ENCODE results near the gene FAM171A2.

- no peak for TF ChIP-seq POLR2AphosphoS5 (IDR thresholded peaks at IDR 0.05; ENCODE audit: low read depth, low read length)
- TF ChIP-seq, protein P1, sequence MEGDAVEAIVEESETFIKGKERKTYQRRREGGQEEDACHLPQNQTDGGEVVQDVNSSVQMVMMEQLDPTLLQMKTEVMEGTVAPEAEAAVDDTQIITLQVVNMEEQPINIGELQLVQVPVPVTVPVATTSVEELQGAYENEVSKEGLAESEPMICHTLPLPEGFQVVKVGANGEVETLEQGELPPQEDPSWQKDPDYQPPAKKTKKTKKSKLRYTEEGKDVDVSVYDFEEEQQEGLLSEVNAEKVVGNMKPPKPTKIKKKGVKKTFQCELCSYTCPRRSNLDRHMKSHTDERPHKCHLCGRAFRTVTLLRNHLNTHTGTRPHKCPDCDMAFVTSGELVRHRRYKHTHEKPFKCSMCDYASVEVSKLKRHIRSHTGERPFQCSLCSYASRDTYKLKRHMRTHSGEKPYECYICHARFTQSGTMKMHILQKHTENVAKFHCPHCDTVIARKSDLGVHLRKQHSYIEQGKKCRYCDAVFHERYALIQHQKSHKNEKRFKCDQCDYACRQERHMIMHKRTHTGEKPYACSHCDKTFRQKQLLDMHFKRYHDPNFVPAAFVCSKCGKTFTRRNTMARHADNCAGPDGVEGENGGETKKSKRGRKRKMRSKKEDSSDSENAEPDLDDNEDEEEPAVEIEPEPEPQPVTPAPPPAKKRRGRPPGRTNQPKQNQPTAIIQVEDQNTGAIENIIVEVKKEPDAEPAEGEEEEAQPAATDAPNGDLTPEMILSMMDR (IDR thresholded peaks at IDR 0.05) = no peak
- no peak for TF ChIP-seq SIN3A (IDR thresholded peaks at IDR 0.05; ENCODE audit: borderline replicate concordance, insufficient read depth, low read depth, low read length)
- TF ChIP-seq, protein P2, sequence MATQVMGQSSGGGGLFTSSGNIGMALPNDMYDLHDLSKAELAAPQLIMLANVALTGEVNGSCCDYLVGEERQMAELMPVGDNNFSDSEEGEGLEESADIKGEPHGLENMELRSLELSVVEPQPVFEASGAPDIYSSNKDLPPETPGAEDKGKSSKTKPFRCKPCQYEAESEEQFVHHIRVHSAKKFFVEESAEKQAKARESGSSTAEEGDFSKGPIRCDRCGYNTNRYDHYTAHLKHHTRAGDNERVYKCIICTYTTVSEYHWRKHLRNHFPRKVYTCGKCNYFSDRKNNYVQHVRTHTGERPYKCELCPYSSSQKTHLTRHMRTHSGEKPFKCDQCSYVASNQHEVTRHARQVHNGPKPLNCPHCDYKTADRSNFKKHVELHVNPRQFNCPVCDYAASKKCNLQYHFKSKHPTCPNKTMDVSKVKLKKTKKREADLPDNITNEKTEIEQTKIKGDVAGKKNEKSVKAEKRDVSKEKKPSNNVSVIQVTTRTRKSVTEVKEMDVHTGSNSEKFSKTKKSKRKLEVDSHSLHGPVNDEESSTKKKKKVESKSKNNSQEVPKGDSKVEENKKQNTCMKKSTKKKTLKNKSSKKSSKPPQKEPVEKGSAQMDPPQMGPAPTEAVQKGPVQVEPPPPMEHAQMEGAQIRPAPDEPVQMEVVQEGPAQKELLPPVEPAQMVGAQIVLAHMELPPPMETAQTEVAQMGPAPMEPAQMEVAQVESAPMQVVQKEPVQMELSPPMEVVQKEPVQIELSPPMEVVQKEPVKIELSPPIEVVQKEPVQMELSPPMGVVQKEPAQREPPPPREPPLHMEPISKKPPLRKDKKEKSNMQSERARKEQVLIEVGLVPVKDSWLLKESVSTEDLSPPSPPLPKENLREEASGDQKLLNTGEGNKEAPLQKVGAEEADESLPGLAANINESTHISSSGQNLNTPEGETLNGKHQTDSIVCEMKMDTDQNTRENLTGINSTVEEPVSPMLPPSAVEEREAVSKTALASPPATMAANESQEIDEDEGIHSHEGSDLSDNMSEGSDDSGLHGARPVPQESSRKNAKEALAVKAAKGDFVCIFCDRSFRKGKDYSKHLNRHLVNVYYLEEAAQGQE (IDR thresholded peaks at IDR 0.05; ENCODE audit: insufficient read depth in 1 of 2, low read depth in 2 of 2, low read length in 1 of 2) = no peak
- TF ChIP-seq TCF7L2 (IDR thresholded peaks at IDR 0.05; ENCODE audit: low read depth, low read length) = no peak
Measured at GRCh38 chr17:44335968-44336367, 27.7 kb downstream of the FAM171A2 start.
